Measurements from ENCODE around the gene GM2A. TPM values are rescaled to one million over a fixed set of nuclear protein-coding genes. Genes with fewer than 3 reads are reported as not detected.
"Not testable (repeated sequence)": the region's sequence is repeated elsewhere in the genome, so short reads cannot be mapped to it uniquely, and the experiment has no call there.

GM2A gene
- total RNA-seq, 1 donor from 2014 or later: 15.4 TPM

DNA sequence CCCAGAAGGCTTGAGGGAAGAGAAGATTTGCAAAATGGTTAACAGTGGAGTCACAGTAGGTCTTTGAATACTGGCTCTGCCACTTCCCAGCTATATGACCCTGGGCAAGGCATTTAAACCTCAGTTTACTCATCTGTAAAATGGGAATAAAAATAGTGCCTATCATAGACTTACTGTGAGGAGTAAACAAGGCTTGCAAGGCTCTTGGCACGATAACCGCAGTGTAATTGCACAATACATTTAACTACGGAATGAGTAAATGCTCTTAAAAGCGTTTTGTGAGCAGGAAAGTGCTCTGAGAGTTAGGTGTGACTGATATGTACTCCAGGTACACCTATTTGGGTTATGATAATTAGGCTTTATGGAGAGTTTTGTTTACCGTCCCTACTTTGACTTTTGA is 42.2 kb downstream of the GM2A start:
- Mint-ChIP-seq H3K4me1 (peaks cover 7% of the 10 kb centered on the region), H3K27ac (no peak overlapping the region), H3K36me3 (ENCODE audit: low read depth) (no peaks in the 10 kb centered on the region), H3K4me3 (no peak overlapping the region), H3K27me3 (peaks cover 12% of the 10 kb centered on the region), H3K9me3 (no peaks in the 10 kb centered on the region)
- intact Hi-C loops (cut with micrococcal nuclease): no loop called here
- DNase-seq: no peak

DNA sequence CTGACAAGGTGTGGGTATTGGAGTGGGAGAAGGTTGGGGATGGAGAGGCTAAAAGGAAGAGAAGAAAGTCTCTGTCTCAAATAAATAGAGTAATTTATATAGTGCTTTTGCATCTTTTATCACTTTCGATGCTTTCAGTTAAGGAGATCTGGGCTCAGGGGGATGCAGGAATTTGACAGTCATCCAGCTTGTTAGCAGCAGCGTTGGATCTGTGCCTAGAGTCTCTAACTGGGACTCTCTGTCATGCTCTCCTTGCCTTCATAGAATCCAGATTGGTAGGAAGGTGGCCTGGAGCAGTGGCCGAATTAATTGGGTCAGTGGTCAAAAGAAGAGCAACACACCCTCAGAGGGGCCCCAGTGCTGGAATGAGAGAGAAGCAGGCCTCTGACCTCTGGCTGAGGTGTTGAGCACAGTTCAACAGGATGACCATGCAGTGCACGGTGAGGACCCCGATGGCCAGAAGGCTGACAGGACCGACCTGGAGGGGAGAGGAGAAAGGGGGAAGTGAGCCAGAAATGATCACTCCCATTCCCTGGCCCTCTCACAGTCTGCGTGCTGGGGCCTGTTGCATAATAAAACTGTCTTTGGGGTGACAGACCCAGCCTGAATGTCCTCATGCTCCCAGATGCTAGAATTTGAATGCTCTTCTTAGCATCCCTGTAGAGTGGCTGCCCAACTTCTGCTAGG is 42.9 kb downstream of the GM2A start:
- peaks cover 7% of the 10 kb centered on the region for H3K4me1 Mint-ChIP-seq
- H3K9me3 Mint-ChIP-seq: no peaks in the 10 kb centered on the region
- H3K36me3 Mint-ChIP-seq (ENCODE audit: low read depth): no peaks in the 10 kb centered on the region
- H3K4me3 Mint-ChIP-seq: no peak overlapping the region
- intact Hi-C loops (cut with micrococcal nuclease): no loop called here
- peaks cover 14% of the 10 kb centered on the region for H3K27me3 Mint-ChIP-seq
- no peak for DNase-seq
- H3K27ac Mint-ChIP-seq: no peak overlapping the region

DNA sequence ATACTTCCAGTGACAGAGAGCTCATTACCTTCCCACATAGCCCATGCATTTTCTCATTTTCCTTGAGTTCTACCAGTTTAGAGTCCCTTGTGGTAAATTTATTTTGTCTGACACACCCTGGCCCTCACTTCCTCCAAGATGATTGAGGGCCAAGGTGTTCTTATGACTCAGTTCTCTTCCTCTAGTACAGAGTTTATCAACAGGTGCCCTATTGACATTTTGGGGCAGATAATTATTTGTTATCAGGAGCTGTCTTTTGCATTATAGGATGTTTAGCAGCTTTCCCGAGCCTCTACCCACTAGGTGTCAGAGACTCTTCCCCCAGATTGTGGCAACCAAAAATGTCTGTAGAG is 43.5 kb downstream of the GM2A start:
- Mint-ChIP-seq H3K4me3 (no peak overlapping the region), H3K9me3 (no peaks in the 10 kb centered on the region), H3K36me3 (ENCODE audit: low read depth) (no peaks in the 10 kb centered on the region), H3K27me3 (peaks cover 17% of the 10 kb centered on the region), H3K27ac (no peak overlapping the region), H3K4me1 (peaks cover 7% of the 10 kb centered on the region)
- intact Hi-C loops (cut with micrococcal nuclease): no loop called here
- DNase-seq: no peak

DNA sequence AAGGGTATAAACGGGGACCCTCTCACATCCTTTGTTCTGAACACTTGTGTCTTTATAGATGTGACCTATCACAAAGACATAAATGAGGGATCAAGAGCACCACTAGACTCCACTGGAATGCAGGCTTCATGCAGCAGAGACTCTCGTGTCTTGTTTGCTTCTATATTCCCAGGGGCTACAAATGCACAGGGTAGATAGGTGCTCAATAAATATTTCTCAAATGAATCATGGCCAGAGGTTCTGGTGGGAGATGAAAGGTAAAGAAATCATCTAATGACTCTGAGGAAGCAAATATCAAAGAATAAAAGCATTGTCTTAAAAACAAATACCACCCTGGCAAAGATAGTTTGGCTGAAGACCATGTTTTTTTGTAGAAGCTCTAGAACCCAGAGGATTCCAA is 44.0 kb downstream of the GM2A start:
- no peak for DNase-seq
- no peaks in the 10 kb centered on the region for H3K36me3 Mint-ChIP-seq (ENCODE audit: low read depth)
- H3K4me1 Mint-ChIP-seq: peaks cover 7% of the 10 kb centered on the region
- H3K4me3 Mint-ChIP-seq: no peak overlapping the region
- H3K9me3 Mint-ChIP-seq: no peaks in the 10 kb centered on the region
- intact Hi-C loops (cut with micrococcal nuclease): no loop called here
- no peak overlapping the region for H3K27ac Mint-ChIP-seq
- H3K27me3 Mint-ChIP-seq: peaks cover 18% of the 10 kb centered on the region

DNA sequence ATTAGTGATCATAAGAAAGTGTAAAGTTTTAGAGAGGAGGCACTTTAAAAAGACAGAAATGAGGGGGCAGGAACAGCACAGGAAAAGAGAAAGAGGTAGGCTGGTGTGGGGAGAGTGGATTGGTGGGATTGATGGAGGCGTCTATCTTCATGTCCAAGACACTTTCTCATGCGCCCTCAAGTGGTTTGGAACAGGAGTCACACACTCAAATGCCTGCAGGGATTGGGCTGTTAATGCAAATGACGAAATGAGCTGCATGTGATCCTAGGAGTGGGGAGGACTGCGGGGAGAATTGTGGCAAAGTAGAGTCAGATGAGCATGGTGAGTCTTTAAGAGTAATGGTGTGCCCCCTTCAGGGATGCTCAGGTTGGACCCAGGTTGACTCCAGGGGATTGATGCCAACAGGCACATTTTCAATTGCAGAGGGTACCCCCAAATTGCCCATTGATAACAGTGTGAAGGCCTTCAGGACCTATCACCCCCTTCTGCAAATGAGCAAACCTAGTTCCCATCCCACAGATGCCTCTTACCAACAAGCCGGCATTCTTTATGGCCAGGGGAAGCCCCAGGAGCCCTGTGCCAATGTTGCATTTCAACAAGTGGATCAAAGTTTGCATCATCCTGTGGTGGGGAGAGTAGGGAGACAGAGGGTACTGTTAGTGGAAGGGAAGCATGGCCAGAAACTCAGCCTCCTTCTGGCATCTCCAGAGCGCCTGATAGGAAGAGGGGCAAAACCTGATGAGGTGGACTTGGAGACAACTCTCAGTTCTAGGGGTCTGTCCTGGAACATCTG is 45.3 kb downstream of the GM2A start:
- DNase-seq: peak; percentile 73
- Mint-ChIP-seq H3K4me1 (peaks cover 7% of the 10 kb centered on the region), H3K4me3 (no peak overlapping the region), H3K36me3 (ENCODE audit: low read depth) (no peaks in the 10 kb centered on the region), H3K27ac (no peak overlapping the region), H3K27me3 (peaks cover 25% of the 10 kb centered on the region), H3K9me3 (no peaks in the 10 kb centered on the region)
- intact Hi-C loops (cut with micrococcal nuclease): no loop called here

DNA sequence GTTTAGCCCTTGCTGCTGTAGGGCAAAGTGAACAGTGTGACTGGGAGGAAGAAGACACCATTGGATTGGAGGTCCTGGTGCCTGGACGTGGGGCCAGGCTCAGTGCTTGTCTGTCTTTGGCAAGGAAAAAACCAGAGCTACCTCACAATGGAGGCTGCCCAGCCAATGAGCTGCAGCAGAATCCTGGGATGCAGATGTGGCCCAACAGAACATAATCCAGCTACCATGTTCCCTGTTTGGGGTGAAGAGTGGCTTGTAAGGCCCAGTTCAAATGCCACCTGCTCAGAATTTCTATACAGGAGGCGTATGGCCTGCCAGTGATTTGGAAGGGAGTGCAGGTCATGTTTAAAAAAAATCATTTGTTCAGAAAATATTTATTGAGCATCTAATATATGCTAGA is 50.7 kb downstream of the GM2A start, which contains the start of gene SLC36A3:
TSS of gene SLC36A3 (minus strand) at position 101 of the 400 bp plus-strand sequence. CDS start 412 bp downstream, outside the sequence.
- Mint-ChIP-seq H3K4me1 (no peaks in the 10 kb centered on the region), H3K9me3 (no peaks in the 10 kb centered on the region), H3K4me3 (no peak within 1 kb of the TSS), H3K27ac (no peak within 1 kb of the TSS), H3K36me3 (ENCODE audit: low read depth) (no peaks in the 10 kb centered on the region), H3K27me3 (peaks cover 44% of the 10 kb centered on the region)
- no peak for DNase-seq
- intact Hi-C loops (cut with micrococcal nuclease): no loop called here

DNA sequence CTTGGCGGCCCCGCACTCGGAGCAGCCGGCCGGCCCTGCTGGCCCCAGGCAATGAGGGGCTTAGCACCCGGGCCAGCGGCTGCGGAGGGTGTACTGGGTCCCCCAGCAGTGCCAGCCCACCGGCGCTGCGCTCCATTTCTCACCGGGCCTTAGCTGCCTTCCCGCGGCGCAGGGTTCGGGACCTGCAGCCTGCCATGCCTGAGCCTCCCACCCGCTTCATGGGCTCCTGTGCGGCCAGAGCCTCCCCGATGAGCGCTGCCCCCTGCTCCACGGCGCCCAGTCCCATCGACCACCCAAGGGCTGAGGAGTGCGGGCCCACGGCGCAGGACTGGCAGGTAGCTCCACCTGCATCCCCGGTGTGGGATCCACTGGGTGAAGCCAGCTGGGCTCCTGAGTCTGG is 56.3 kb downstream of the GM2A start:
- DNase-seq; H3K4me1 Mint-ChIP-seq; H3K9me3 Mint-ChIP-seq; intact Hi-C loops (cut with micrococcal nuclease); H3K4me3 Mint-ChIP-seq; H3K36me3 Mint-ChIP-seq (ENCODE audit: low read depth); H3K27ac Mint-ChIP-seq: not testable (repeated sequence)
- H3K27me3 Mint-ChIP-seq: peaks cover 27% of the 10 kb centered on the region

DNA sequence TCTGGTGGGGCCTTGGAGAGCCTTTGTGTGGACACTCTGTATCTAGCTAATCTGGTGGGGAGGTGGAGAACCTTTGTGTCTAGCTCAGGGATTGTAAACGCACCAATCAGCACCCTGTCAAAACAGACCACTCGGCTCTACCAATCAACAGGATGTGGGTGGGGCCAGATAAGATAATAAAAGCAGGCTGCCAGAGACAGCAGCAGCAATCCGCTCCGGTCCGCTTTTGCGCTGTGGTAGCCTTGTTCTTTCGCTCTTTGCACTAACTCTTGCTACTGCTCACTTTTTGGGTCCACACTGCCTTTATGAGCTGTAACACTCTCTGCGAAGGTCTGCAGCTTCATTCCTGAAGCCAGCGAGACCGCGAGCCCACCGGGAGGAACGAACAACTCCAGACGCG is 56.8 kb downstream of the GM2A start:
- peaks cover 25% of the 10 kb centered on the region for H3K27me3 Mint-ChIP-seq
- DNase-seq; H3K27ac Mint-ChIP-seq; H3K36me3 Mint-ChIP-seq (ENCODE audit: low read depth); H3K4me3 Mint-ChIP-seq; H3K9me3 Mint-ChIP-seq; H3K4me1 Mint-ChIP-seq; intact Hi-C loops (cut with micrococcal nuclease): not testable (repeated sequence)

DNA sequence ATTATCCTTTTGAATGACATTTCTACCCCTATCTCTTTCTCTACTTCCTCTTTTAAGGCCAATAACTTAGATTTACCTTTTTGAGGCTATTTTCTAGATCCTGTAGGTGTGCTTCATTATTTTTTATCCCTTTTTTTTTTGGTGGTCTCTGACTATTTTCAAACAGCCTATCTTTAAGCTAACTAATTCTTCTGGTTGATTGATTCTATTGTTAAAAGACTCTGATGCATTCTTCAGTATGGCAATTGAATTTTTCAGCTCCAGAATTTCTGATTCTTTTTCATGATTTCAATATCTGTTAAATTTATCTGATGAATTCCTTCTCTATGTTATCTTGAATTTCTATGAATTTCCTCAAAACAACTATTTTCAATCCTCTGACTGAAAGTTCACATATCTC is 57.9 kb downstream of the GM2A start:
- intact Hi-C loops (cut with micrococcal nuclease): no loop called here
- H3K4me1 Mint-ChIP-seq: no peaks in the 10 kb centered on the region

DNA sequence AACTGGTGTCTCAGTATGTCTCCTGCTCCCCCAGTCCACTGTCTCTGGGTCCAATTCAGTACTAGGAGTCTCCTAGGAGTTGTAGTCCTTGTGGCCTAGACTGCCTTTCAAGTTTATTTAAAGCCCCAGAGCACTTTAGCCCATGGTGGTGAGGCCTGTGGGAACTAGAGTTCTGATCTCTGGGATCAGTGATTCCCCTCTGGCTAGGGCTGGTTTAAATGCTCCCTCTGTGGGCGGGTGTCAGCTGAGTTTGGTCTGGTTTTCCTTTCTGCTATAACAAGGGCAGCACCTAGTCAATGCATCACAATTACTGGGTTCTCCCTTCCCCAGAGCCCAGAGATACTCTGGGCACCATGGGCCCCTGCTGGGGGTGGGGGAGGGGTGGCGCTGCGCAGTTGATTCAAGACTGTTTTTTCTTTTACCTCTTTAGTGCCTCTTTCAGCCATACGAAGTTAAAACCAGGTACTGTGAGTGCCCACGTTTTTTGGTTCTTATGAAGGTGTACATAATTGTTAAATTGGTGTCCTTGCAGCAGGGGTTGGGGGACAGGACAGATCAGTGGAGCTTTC is 59.9 kb downstream of the GM2A start:
- Mint-ChIP-seq H3K9me3 (no peaks in the 10 kb centered on the region), H3K4me1 (no peaks in the 10 kb centered on the region), H3K27me3 (peaks cover 18% of the 10 kb centered on the region), H3K36me3 (ENCODE audit: low read depth) (no peaks in the 10 kb centered on the region), H3K4me3 (no peak overlapping the region), H3K27ac (no peak overlapping the region)
- intact Hi-C loops (cut with micrococcal nuclease): no loop called here
- DNase-seq: no peak

More for the DNA sequence above, 57.9 kb downstream of the GM2A start:
- no peak for DNase-seq
- Mint-ChIP-seq H3K27me3 (peaks cover 22% of the 10 kb centered on the region), H3K9me3 (no peaks in the 10 kb centered on the region), H3K4me3 (no peak overlapping the region), H3K36me3 (ENCODE audit: low read depth) (no peaks in the 10 kb centered on the region), H3K27ac (no peak overlapping the region)

DNA sequence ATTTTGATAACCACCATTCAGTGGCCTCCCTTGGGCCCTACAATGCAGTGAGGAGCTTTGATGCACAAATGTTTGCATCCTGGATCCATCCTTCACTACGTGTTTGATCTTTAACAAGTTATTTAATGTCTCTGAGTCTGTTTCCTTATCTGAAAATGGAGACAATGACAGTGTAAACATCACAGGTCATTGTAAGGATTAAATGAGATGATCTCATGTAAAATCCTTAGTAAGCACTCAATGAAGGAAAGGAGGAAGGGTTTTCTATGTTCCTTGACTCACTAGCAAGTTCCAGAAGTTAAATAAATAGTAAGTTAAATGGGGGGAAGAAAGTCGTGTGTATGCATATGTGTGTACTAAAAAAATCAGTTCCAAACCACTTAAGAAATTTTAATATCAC is 60.4 kb downstream of the GM2A start:
- Mint-ChIP-seq H3K36me3 (ENCODE audit: low read depth) (no peaks in the 10 kb centered on the region), H3K4me3 (no peak overlapping the region), H3K27me3 (peaks cover 14% of the 10 kb centered on the region), H3K27ac (no peak overlapping the region), H3K9me3 (no peaks in the 10 kb centered on the region), H3K4me1 (no peaks in the 10 kb centered on the region)
- intact Hi-C loops (cut with micrococcal nuclease): no loop called here
- DNase-seq: no peak

DNA sequence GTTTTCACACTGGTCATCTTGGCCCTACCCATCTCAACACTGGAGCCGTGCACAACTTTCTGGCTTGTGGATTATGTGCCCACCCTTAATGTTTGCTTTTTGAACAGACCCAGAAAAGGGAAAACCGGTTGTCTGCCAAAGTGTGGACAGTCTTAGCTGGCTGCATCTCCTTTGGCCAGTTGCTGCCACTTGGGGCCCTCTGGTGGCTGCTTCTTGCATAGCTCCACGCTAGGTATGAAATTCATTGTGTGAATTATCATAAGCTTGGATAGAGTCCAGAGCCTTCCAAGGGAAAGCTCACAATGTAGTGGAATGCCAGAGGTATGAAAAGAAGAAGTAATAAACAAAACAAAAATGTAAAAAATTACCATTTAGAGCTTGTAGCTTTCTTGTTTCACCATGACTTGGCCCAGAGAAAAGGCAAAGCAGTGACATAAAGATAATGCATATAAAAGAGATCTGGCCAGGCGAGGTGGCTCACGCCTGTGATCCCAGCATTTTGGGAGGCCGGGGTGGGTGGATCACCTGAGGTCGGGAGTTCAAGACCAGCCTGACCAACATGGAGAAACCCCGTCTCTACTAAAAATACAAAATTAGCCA is 63.1 kb downstream of the GM2A start:
- Mint-ChIP-seq H3K27ac (no peak overlapping the region), H3K27me3 (peaks cover 12% of the 10 kb centered on the region), H3K9me3 (no peaks in the 10 kb centered on the region), H3K4me1 (no peaks in the 10 kb centered on the region), H3K36me3 (ENCODE audit: low read depth) (no peaks in the 10 kb centered on the region), H3K4me3 (no peak overlapping the region)
- intact Hi-C loops (cut with micrococcal nuclease): loop anchor here (1.0 to 5.0 kb wide), 2 partner anchors 30 to 189 kb away; no protein-coding TSS in a partner anchor
- DNase-seq: peak; percentile 84

DNA sequence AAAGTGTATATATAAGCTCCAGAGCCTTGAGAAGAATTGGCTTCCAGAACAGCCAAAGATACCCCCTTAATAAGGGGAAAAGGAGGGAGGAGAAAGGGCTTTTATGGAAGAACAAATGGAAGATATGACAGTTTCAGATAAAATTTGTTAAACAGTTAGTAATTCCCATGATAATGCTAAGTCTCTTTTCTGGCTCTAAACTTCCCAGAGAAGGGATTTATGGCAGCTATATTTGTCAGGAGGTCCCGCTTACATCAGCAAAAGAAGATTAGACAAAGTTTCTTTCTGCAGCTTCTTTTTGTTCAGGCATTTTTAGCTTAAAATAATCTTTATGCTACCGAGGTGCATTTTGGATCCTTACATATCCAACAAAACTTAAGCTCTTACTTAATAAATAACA is 64.9 kb downstream of the GM2A start:
- Mint-ChIP-seq H3K27ac (no peak overlapping the region), H3K4me3 (no peak overlapping the region), H3K36me3 (ENCODE audit: low read depth) (no peaks in the 10 kb centered on the region), H3K4me1 (no peaks in the 10 kb centered on the region), H3K27me3 (peaks cover 12% of the 10 kb centered on the region), H3K9me3 (no peaks in the 10 kb centered on the region)
- intact Hi-C loops (cut with micrococcal nuclease): loop anchor here (5.0 kb wide), 1 partner anchor 191 kb away; no protein-coding TSS in a partner anchor
- DNase-seq: no peak

All from activated CD4-positive, alpha-beta T cell treated with anti-CD3 and anti-CD28 coated beads, Interleukin-2, amount 10 ng/mL, durations not matched to agents 24 days and 14 days (primary cell).